Stimulated activated CD4-positive, alpha-beta T cell treated with anti-CD3 and anti-CD28 coated beads, Interleukin-2, amount 100 ng/mL, for 4 hours (primary cell): ENCODE data around the gene MGST3.
"Not testable (repeated sequence)": the region's sequence is repeated elsewhere in the genome, so short reads cannot be mapped to it uniquely, and the experiment has no call there.

ENCODE experiments used
- DNase-seq: peaks from one replicate; pipeline ENCODE4 v3.0.0-alpha.2; 2020; ENCODE audit warnings: low read depth

The MGST3 gene

DNA sequence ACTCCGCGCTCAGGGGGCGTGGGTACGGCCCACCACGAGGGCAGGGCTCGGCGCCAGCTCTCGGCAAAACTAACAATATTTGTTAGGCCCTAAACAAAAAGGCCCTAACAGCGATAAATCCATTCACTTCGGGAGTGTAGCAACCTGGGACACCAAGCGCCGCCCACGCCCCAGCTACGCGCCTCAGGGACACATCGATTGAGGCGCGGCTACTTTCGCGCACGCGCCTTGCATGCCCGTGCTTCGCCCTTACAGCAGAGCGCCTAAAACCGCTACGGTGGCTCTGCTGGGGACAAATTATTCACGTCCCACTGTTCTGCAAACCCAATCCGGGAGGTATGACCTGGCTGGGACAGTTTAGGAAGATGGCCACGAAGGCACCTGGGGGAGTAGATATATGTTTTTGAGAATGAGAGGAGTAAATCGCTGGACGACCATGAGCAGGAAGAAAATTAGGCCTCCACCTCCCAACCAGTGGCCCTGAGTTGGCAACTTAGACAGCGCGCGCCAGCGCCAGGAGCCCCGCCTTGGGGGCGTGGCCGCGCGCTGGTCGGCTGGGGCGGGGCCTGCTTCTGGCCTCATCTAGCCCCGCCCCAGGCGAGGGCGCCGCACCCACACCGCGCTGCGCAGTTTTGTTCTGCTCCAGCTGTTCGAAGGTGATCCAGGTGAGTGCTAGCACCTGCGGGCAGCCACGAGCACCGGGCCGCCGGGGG is at the start of gene MGST3:
Gene MGST3, plus strand, starts transcription at position 606 of the 713 bp plus-strand sequence. CDS start 18,614 bp downstream, outside the sequence.
- DNase-seq: peak; percentile 92

DNA sequence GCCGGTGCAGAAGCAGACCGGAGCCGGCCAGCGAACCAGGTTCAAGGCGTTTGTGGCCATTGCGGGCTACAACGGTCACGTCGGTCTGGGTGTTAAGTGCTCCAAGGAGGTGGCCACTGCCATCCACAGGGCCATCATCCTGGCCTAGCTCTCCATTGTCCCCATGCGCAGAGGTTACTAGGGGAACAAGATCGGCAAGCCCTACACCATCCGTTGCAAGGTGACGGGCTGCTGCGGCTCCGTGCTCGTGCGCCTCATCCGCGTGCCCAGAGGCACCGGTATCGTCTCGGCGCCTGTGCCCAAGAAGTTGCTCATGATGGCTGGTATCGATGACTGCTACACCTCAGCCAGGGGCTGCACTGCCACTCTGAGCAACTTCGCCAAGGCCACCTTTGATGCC is 49.1 kb upstream of the MGST3 start:
- DNase-seq: no peak

GRCh38 chr1:165586398-165586797 is 44.6 kb upstream of the MGST3 start:
- DNase-seq: no peak

- DNase-seq: not testable (repeated sequence)
These were observed 39.6 kb upstream of the MGST3 start for GRCh38 chr1:165591391-165591790.

DNA sequence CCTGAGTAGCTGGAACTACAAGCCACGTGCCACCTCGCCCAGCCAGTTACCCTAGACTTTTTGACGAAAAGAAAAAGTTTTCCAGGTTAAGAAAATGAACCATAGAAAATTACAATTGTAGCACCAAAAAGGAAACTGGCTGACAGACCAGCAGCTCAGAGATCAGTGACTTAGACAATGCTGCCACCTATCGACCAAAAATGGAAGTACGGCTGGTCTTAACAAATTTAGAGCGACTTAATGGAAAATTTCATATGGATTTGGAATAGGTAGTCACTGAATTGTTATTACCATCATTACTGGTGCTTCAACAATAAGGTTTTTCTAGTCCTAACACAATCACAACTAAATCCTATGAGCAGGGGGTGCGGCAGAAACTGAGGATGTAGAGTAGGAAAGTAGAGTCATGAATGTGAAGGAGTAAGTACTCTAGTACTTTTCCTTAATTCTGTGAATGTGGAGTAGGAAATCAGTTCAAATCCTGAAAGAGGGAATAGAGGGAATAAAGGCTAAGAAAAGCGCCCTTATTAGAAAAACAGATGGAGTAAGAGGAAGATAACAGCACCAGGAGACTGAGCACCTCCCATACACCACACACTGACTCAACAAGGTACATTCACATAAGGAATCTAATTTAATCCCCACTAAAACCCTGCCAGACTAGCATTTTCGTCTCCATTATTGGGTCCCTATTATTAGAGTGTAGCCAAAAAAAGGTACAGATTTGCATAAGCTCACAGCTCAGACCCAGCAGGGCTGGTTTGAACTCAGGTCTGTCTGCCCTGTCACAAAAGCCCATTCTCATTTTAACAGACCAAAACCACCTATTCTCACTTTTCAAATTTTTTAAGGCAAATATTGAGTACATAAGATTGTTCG is 37.9 kb upstream of the MGST3 start:
- DNase-seq: peak; percentile 61

DNA sequence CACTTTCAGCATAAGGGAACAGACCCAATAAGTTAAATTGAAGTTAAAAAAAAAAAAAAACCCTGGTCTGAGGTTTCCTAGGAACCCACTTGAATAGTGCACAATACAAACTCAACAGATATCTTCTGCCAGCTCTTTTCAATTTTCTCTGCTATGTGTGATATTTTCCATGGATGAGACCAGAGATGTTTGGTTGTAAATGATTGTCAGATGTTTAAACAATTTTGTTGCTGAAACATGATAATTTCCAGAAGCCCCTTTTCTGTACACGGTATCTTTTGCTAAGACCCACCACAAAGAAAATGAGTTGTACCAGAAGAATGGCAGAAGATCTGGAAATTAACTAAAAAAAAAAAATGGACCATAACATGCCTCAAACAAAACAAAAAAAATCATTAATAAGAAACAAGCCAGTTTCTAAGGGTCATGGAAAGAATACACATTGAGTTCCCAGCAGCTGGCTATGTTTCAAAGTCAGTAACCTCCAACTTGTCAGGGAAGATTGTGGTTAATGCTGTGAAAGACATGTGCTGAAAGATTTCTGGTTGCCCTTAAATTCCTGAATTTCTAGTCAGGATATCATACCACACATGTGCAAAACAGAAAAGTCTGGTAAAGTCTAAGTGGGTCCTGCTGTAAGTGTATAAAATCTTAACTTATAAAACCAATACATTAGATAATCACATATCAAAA is 35.6 kb upstream of the MGST3 start:
- DNase-seq: no peak

- DNase-seq: peak; percentile 92
These were observed 33.0 kb upstream of the MGST3 start for GRCh38 chr1:165597883-165598675.

DNA sequence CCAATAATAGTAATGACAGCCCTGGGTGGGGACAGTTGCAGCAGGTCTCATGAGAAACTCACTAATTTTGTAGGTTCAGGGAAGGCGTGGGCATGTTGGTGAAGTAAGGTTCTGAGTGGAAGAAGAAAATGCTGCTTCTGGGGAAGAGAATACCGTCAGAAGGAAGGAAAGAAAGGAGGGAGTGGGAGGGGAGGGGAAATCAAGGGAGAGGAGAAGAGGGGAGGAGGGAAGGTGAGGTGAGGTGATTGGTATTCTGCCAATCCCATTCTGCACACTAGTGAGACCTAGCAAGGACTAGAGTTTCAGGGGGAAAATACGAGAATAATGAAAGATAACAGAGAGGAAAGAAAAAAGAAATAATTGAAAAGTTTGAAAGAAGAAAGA is 32.4 kb upstream of the MGST3 start:
- DNase-seq: no peak

DNA sequence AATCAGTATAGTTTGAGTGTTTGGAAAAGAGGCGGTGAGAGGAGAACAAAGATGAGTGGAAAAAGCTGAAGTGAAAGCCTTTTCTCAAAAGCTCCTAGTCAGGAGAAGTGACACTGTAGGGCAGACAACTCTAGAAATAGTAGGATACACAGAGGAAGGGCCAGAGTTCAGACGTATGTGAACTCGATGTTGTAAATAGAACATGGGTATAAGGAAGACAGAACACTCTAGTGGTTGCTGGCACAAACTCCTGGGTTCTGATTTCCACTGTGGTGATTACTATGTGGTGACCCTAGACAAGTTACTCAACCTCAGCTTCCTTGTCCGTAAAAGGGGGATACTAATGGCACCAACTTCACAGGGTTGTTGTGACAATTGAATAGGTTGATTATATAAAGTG is 30.2 kb upstream of the MGST3 start:
- DNase-seq: no peak

DNA sequence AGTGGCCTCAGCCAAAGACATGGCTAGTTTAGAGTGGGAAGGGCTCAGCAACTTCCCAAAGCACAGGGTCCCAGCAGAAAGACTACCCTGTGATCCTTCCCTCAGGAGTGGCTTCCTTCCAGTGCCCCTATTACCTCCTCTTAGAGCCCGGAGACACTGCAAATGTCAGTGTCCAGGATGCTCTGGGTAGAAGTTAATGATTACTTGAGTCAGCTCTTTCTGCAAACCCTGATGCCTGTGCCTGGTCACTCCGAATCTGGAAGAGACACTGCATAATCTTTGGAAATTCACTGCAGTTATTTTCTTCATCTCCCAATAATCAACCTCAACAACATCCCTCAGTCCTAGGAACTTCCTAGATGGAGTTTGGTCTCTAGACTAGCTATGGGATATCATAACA is 27.2 kb upstream of the MGST3 start:
- no peak for DNase-seq

DNA sequence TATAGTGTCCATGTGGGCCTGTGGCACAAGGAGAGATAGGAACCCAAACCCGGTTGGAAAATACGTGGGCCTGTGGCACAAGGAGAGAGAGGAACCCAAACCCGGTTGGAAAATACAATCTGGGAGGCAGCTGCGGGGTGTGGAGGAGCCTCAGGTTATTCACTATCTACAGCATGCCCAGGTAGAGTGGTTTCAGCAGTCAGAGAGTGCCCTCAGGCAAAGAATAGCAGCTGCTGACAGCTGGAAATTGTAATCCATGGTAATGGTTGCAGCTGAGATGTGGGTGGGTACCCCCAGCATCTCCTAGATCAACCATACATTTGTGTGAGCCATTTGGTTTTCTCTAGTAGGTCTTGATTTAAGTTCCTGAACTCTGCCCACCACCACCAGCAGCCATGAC is 25.8 kb upstream of the MGST3 start:
- DNase-seq: no peak

- DNase-seq: not testable (repeated sequence)
These were observed 24.4 kb upstream of the MGST3 start for GRCh38 chr1:165606676-165607075.

DNA sequence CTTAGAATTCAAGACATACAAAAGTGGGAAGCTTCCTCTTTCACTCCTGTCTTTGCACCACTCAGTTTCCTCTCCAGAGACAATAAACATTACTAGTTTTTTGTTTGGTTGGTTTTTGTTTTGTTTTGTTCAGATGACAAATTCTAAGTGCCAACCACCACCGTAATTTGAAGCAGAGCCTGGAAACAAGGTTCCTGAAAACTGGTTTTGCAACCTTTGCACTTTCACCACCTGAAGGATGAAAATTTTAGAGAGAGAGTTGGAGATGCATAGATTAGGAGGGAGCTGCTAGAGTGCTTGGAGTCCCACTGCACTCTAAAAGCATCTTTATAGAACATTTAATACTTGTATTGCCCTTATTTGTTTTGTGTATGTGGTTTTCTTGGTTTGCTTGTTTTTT is 20.2 kb upstream of the MGST3 start:
- no peak for DNase-seq

DNA sequence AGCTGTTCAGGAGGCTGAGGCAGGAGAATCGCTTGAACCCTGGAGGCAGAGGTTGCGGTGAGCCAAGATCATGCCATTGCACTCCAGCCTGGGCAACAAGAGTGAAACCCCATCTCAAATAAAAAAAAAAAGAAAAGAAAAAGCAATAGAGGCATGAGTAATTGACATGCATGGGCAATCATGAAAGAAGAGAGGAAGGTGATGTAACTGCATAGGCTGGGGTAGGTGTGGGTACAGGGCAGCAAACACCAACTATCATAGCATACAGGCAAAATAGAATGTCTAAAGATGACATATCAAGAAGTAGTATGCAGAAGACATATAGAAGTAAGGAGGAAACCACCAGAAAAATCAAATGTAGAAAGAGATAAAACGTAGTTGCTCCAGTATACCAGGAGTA is 19.0 kb upstream of the MGST3 start:
- no peak for DNase-seq

DNA sequence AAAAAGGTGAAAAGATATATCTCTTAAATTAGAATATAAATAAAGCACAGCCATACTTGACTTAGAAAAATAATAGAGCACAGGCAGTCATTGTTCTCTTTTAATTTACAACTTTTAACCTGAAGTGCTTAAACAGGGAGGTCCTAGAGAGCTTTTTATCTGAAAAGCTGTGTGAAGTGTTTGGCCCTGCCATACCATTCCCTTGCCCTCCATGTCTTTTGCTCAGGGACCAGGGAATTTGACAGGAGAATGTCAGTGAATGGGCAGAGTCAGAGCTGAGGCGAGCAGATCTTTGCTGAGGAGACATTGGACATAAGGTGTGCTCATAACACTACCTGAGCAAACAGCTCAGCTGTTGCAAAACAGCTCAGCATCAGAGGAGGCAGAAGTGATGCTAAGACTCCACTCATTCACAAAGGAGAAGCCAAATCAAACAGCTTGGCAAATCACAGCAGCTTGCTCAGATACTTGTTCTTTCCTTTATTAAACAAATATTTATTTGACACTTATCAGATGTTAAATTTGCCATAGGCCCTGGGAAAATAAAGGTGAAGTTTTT is 14.9 kb upstream of the MGST3 start:
- no peak for DNase-seq

GRCh38 chr1:165616987-165617546 is 14.0 kb upstream of the MGST3 start:
- DNase-seq: no peak

- DNase-seq: no peak
These were observed 11.3 kb upstream of the MGST3 start for GRCh38 chr1:165619647-165620151.

DNA sequence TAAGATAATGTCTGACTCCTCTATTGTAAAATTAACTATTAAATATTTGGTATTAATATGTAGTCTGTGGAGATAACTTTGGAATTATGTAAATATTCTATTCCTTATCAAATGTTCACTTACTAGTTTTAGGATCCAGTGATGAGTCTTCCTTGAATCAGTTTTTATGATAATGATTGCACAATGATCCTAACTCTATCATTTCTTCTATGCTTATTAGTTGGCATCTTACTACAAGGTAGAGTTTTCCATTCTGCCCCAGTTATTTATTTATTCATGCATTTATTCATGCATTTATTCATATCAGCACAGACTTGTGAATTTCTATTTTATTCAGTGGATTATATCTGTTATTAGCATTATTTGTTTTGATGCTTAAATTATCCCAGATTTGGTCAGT is 7.4 kb upstream of the MGST3 start:
- DNase-seq: no peak

GRCh38 chr1:165624441-165624840 is 6.6 kb upstream of the MGST3 start:
- DNase-seq: no peak

DNA sequence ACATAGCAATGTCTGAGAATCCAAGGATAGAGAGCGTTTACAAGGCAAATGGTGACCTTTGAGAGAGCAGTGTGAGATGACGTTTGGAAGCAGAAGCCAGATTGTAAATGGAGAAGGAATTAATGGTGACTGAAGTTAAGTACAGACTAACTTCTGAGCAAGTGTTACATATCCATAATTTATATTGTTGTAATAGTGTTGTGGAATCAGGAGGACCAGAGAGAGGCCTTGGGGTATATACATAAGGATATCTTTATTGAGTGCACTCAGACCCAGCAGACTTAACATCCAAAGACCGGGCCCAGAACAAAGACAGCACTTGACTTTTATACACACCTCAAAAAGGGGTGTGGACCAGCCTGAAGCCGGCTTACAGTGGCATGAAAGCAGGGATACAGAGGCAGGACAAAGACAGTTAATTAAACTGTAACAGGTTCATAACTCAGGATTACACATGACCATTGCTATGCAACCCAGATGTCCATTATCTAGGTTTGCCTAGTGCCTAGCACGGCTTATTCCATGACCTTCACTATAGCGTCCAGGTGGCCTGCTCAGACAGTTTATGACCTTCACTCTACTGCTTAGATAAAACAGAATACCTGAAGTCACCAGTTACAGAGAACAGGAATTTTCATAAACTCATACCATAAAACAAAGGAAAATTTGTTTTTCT is 2.7 kb upstream of the MGST3 start:
- no peak for DNase-seq

DNA sequence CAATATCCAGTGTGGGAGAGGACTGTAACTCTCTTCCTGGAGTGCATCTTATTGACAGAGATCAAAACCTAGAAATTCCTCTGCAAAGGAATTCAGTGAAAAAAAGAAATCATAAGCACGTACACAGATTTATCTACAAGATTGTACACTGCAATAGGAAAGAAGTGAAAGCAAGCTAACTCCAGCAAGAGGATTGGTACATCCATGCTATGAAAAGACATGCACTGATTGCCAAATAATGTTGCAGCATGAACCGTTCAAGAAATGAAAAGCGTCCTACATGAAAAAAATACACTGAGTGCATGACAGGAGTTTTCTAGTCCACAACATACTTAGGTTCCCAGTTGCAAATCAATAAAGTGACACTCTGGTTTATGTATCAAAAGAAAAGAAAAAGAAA is 1.9 kb upstream of the MGST3 start:
- DNase-seq: no peak
